Measurements from ENCODE around the gene RAD51B. TPM values are rescaled to one million over a fixed set of nuclear protein-coding genes. Genes with fewer than 3 reads are reported as not detected.

Gene RAD51B
- total and polyA plus RNA-seq, 2 of the 13 experiments (the other 11 are each of a cell fraction or from before 2014, with no cell fraction given) = 7.0 to 9.5 TPM

DNA sequence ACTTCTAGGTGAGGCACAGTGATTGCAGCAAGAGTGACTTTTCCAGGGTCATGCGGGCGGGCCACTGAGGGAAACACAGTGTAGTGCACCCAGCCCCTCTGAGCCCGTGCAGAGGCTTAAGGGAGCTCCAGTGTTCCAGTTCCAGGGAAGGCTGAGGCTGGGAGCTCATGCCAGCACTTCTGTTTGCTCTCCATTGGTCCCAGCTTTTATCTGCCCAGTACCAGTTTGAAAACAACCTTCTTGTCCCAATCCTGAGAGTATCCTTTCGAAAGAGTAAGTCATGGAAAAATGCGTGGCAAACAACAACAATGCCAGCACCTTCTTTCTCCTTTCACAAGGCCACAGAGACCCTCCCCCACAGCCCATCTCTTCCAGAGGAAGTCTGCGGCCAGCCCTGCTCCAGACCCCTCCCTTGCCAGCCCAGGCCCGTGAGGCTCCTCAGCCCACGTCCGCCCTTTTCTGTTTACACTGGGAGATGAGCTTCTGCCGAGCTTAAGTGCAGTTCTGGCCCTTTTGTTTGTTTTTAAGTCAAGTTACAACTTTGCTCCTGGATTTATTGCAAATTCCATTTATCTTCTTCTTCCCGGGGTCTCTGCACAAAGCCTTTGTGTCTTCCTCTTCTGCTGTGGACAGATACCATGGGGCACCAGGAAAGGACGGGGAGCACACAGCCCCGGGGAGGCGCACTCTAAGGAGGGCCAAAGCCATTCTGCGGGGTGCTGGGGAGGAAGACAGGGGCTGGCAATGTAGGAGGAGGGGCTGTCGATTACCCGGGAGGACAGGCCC is 787.7 kb downstream of the RAD51B start (continued):
- TF ChIP-seq, protein P1, sequence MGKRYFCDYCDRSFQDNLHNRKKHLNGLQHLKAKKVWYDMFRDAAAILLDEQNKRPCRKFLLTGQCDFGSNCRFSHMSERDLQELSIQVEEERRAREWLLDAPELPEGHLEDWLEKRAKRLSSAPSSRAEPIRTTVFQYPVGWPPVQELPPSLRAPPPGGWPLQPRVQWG (CRISPR knock-in tag; IDR thresholded peaks at IDR 0.05; ENCODE audit: borderline replicate concordance, low read depth) = no peak
- TF ChIP-seq LCORL (IDR thresholded peaks at IDR 0.05) (no peak), LCORL (CRISPR knock-in tag; IDR thresholded peaks at IDR 0.05) (peak; percentile 74; the same call in 1 of the 2 replicates), NPAS2 (CRISPR knock-in tag; IDR thresholded peaks at IDR 0.05; ENCODE audit: borderline replicate concordance) (no peak), NR2F6 (IDR thresholded peaks at IDR 0.05) (no peak), NR2F6 (CRISPR knock-in tag; IDR thresholded peaks at IDR 0.05) (peak; percentile 36; the same call in 1 of the 2 replicates), SP140L (CRISPR knock-in tag; IDR thresholded peaks at IDR 0.05; ENCODE audit: borderline replicate concordance) (no peak), ZNF260 (CRISPR knock-in tag; IDR thresholded peaks at IDR 0.05; ENCODE audit: borderline replicate concordance, low read depth) (no peak)
- TF ChIP-seq, protein P2, sequence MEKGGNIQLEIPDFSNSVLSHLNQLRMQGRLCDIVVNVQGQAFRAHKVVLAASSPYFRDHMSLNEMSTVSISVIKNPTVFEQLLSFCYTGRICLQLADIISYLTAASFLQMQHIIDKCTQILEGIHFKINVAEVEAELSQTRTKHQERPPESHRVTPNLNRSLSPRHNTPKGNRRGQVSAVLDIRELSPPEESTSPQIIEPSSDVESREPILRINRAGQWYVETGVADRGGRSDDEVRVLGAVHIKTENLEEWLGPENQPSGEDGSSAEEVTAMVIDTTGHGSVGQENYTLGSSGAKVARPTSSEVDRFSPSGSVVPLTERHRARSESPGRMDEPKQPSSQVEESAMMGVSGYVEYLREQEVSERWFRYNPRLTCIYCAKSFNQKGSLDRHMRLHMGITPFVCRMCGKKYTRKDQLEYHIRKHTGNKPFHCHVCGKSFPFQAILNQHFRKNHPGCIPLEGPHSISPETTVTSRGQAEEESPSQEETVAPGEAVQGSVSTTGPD (CRISPR knock-in tag; IDR thresholded peaks at IDR 0.05) = no peak
- TF ChIP-seq, protein P3, sequence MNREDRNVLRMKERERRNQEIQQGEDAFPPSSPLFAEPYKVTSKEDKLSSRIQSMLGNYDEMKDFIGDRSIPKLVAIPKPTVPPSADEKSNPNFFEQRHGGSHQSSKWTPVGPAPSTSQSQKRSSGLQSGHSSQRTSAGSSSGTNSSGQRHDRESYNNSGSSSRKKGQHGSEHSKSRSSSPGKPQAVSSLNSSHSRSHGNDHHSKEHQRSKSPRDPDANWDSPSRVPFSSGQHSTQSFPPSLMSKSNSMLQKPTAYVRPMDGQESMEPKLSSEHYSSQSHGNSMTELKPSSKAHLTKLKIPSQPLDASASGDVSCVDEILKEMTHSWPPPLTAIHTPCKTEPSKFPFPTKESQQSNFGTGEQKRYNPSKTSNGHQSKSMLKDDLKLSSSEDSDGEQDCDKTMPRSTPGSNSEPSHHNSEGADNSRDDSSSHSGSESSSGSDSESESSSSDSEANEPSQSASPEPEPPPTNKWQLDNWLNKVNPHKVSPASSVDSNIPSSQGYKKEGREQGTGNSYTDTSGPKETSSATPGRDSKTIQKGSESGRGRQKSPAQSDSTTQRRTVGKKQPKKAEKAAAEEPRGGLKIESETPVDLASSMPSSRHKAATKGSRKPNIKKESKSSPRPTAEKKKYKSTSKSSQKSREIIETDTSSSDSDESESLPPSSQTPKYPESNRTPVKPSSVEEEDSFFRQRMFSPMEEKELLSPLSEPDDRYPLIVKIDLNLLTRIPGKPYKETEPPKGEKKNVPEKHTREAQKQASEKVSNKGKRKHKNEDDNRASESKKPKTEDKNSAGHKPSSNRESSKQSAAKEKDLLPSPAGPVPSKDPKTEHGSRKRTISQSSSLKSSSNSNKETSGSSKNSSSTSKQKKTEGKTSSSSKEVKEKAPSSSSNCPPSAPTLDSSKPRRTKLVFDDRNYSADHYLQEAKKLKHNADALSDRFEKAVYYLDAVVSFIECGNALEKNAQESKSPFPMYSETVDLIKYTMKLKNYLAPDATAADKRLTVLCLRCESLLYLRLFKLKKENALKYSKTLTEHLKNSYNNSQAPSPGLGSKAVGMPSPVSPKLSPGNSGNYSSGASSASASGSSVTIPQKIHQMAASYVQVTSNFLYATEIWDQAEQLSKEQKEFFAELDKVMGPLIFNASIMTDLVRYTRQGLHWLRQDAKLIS (CRISPR knock-in tag; IDR thresholded peaks at IDR 0.05) = no peak
- TF ChIP-seq, protein P4, sequence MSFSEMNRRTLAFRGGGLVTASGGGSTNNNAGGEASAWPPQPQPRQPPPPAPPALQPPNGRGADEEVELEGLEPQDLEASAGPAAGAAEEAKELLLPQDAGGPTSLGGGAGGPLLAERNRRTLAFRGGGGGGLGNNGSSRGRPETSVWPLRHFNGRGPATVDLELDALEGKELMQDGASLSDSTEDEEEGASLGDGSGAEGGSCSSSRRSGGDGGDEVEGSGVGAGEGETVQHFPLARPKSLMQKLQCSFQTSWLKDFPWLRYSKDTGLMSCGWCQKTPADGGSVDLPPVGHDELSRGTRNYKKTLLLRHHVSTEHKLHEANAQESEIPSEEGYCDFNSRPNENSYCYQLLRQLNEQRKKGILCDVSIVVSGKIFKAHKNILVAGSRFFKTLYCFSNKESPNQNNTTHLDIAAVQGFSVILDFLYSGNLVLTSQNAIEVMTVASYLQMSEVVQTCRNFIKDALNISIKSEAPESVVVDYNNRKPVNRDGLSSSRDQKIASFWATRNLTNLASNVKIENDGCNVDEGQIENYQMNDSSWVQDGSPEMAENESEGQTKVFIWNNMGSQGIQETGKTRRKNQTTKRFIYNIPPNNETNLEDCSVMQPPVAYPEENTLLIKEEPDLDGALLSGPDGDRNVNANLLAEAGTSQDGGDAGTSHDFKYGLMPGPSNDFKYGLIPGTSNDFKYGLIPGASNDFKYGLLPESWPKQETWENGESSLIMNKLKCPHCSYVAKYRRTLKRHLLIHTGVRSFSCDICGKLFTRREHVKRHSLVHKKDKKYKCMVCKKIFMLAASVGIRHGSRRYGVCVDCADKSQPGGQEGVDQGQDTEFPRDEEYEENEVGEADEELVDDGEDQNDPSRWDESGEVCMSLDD (CRISPR knock-in tag; IDR thresholded peaks at IDR 0.05; ENCODE audit: borderline replicate concordance) = no peak

Measured in HepG2 (cell line).